Measurements from ENCODE around the gene RAB8A. TPM values are rescaled to one million over a fixed set of nuclear protein-coding genes. Genes with fewer than 3 reads are reported as not detected.

Gene RAB8A
- total and polyA plus RNA-seq, 4 donors, result 38.0 to 52.0 (median 44.3) TPM

DNA sequence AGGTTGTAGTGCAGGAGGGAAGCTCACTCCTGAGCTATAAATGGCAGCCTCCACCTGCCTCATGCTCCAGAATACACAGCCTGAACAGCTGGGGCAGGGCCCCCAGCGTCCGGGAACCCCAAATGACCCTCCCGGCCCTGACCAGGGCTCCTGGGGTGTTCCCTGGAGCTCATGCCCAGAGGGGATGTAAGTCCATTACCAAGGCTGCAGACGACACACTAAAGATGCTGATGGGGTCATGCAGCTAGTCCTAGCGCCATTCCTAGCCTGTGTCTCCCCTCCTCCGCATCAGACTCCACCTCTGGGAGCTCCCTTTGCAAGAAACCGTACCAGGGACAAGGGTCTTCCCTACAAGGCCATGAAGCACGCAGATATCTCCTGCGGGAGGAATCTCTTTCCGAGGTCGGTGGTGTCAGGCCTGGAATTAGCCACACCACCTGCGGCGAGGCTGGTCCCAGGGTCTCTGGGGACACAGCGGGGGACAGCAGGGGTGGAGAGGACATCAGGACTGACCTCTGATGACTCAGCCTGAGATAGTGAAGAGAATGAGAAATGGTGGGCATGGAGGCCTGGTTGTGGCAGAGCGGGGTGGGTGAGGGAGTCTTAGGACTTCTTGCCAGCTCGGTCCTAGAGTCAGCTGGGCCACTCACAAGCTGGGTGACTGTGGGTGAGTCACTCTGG is 47.3 kb upstream of the RAB8A start:
- Histone ChIP-seq H3K4me3 (ENCODE audit: low read depth in 1 of 3, low read length in 3 of 3) (no peak overlapping the region), H3K4me1 (ENCODE audit: control insufficient read depth in 4 of 4, insufficient read depth in 4 of 4, low read length in 3 of 4) (no peaks in the 10 kb centered on the region), H3K9me3 (ENCODE audit: control insufficient read depth in 4 of 4, low read length in 3 of 4) (peaks cover 0 to 2% (median under 1%) of the 10 kb centered on the region in 4 donors), H3K36me3 (ENCODE audit: control insufficient read depth in 4 of 4, insufficient read depth in 3 of 4, low read depth in 1 of 4, low read length in 3 of 4) (no peaks in the 10 kb centered on the region), H3K27ac (ENCODE audit: low read depth in 1 of 2, low read length in 2 of 2) (no peak overlapping the region), H3K9ac (ENCODE audit: low read depth in 1 of 2, low read length in 2 of 2) (no peak overlapping the region), H3K27me3 (ENCODE audit: control insufficient read depth in 4 of 4, insufficient read depth in 4 of 4, low read length in 3 of 4) (no peaks in the 10 kb centered on the region)
- WGBS, result 93% methylated on average over 16 of the region's 16 CpGs
- TF ChIP-seq, protein P1, sequence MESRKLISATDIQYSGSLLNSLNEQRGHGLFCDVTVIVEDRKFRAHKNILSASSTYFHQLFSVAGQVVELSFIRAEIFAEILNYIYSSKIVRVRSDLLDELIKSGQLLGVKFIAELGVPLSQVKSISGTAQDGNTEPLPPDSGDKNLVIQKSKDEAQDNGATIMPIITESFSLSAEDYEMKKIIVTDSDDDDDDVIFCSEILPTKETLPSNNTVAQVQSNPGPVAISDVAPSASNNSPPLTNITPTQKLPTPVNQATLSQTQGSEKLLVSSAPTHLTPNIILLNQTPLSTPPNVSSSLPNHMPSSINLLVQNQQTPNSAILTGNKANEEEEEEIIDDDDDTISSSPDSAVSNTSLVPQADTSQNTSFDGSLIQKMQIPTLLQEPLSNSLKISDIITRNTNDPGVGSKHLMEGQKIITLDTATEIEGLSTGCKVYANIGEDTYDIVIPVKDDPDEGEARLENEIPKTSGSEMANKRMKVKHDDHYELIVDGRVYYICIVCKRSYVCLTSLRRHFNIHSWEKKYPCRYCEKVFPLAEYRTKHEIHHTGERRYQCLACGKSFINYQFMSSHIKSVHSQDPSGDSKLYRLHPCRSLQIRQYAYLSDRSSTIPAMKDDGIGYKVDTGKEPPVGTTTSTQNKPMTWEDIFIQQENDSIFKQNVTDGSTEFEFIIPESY (IDR thresholded peaks at IDR 0.05), result no peak
- TF ChIP-seq EGR1 (IDR thresholded peaks at IDR 0.05; ENCODE audit: low read depth in 2 of 2), result no peak
- TF ChIP-seq TAF1 (conservative IDR thresholded peaks at IDR 0.05), result no peak
- TF ChIP-seq YY1 (IDR thresholded peaks at IDR 0.05), result no peak
- no peak for TF ChIP-seq HNF4G (IDR thresholded peaks at IDR 0.05)
- no peak for TF ChIP-seq NR2F2 (IDR thresholded peaks at IDR 0.05)
- TF ChIP-seq, protein P2, sequence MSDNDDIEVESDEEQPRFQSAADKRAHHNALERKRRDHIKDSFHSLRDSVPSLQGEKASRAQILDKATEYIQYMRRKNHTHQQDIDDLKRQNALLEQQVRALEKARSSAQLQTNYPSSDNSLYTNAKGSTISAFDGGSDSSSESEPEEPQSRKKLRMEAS (IDR thresholded peaks at IDR 0.05), result no peak
- no peak for TF ChIP-seq HNF4A (conservative IDR thresholded peaks at IDR 0.05)
- TF ChIP-seq GABPA (IDR thresholded peaks at IDR 0.05 in 1 of 2, conservative IDR thresholded peaks at IDR 0.05 in 1 of 2), result no peak
- TF ChIP-seq, protein P3, sequence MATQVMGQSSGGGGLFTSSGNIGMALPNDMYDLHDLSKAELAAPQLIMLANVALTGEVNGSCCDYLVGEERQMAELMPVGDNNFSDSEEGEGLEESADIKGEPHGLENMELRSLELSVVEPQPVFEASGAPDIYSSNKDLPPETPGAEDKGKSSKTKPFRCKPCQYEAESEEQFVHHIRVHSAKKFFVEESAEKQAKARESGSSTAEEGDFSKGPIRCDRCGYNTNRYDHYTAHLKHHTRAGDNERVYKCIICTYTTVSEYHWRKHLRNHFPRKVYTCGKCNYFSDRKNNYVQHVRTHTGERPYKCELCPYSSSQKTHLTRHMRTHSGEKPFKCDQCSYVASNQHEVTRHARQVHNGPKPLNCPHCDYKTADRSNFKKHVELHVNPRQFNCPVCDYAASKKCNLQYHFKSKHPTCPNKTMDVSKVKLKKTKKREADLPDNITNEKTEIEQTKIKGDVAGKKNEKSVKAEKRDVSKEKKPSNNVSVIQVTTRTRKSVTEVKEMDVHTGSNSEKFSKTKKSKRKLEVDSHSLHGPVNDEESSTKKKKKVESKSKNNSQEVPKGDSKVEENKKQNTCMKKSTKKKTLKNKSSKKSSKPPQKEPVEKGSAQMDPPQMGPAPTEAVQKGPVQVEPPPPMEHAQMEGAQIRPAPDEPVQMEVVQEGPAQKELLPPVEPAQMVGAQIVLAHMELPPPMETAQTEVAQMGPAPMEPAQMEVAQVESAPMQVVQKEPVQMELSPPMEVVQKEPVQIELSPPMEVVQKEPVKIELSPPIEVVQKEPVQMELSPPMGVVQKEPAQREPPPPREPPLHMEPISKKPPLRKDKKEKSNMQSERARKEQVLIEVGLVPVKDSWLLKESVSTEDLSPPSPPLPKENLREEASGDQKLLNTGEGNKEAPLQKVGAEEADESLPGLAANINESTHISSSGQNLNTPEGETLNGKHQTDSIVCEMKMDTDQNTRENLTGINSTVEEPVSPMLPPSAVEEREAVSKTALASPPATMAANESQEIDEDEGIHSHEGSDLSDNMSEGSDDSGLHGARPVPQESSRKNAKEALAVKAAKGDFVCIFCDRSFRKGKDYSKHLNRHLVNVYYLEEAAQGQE (IDR thresholded peaks at IDR 0.05), result no peak
- TF ChIP-seq JUND (IDR thresholded peaks at IDR 0.05), result no peak
- no peak for TF ChIP-seq RAD21 (IDR thresholded peaks at IDR 0.05)
- DNase-seq (ENCODE audit: low spot score), result no peak

DNA sequence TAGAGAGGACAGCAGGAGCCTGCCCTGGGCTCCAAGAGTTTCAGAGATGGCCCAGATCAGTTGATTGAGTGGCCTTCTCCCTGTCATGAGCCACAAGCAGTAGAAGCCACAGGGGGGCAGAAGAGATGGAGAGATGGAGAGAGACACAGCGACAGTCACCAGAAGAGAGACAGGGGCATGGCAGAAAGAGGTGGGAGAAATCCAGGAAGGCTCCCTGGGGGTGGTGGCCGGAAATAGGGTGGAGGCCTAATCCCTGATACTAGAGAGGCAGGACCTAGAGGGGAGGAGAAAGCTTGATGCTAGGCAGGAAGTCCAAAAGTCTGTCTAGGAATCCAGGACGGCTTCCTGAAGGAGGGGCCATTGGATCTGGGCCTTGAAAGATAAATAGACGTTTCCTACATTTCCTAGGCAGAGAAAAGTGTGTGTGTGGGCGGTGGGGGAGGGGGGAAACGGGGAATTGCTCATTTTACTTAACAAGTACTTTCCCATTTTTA is 45.0 kb upstream of the RAB8A start:
- DNase-seq (ENCODE audit: low spot score), result no peak
- TF ChIP-seq RXRA (IDR thresholded peaks at IDR 0.05), result peak in 1 of 2 donors; percentile 5
- TF ChIP-seq, protein P1 (IDR thresholded peaks at IDR 0.05), result no peak
- TF ChIP-seq RAD21 (IDR thresholded peaks at IDR 0.05), result peak; percentile 68 to 82
- TF ChIP-seq NR2F2 (IDR thresholded peaks at IDR 0.05), result peak; percentile 72
- TF ChIP-seq GABPA (IDR thresholded peaks at IDR 0.05 in 1 of 2, conservative IDR thresholded peaks at IDR 0.05 in 1 of 2), result no peak
- TF ChIP-seq, protein P4, sequence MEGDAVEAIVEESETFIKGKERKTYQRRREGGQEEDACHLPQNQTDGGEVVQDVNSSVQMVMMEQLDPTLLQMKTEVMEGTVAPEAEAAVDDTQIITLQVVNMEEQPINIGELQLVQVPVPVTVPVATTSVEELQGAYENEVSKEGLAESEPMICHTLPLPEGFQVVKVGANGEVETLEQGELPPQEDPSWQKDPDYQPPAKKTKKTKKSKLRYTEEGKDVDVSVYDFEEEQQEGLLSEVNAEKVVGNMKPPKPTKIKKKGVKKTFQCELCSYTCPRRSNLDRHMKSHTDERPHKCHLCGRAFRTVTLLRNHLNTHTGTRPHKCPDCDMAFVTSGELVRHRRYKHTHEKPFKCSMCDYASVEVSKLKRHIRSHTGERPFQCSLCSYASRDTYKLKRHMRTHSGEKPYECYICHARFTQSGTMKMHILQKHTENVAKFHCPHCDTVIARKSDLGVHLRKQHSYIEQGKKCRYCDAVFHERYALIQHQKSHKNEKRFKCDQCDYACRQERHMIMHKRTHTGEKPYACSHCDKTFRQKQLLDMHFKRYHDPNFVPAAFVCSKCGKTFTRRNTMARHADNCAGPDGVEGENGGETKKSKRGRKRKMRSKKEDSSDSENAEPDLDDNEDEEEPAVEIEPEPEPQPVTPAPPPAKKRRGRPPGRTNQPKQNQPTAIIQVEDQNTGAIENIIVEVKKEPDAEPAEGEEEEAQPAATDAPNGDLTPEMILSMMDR (IDR thresholded peaks at IDR 0.05; ENCODE audit: low read depth, low read length, missing input control), result peak; percentile 40
- Histone ChIP-seq H3K36me3 (ENCODE audit: control insufficient read depth in 4 of 4, insufficient read depth in 3 of 4, low read depth in 1 of 4, low read length in 3 of 4) (no peaks in the 10 kb centered on the region), H3K27me3 (ENCODE audit: control insufficient read depth in 4 of 4, insufficient read depth in 4 of 4, low read length in 3 of 4) (no peaks in the 10 kb centered on the region), H3K9me3 (ENCODE audit: control insufficient read depth in 4 of 4, low read length in 3 of 4) (peaks cover 0 to 2% (median 0%) of the 10 kb centered on the region in 4 donors), H3K4me3 (ENCODE audit: low read depth in 1 of 3, low read length in 3 of 3) (no peak overlapping the region), H3K27ac (ENCODE audit: low read depth in 1 of 2, low read length in 2 of 2) (peak overlapping the region; percentile 34 to 36), H3K4me1 (ENCODE audit: control insufficient read depth in 4 of 4, insufficient read depth in 4 of 4, low read length in 3 of 4) (no peaks in the 10 kb centered on the region), H3K9ac (ENCODE audit: low read depth in 1 of 2, low read length in 2 of 2) (no peak overlapping the region)
- 44% methylated on average over 6 of the region's 6 CpGs for WGBS
